Uterus (tissue), 4 donors: ENCODE results near the gene CRELD1. TPM values are rescaled to one million over a fixed set of nuclear protein-coding genes. Genes with fewer than 3 reads are reported as not detected.
A peak's percentile ranks its signal among the peaks of the same experiment; 100 is the strongest.

Experiments
- DNase-seq, 2 donors: peaks; one replicate each; pipeline ENCODE4 v3.0.0-alpha.2; 2019 to 2020
- H3K27ac ChIP-seq, 2 donors: fragments of 200-600 bp; sonication (generic); 1 replicate in 1 of 2; 2 replicates in 1 of 2; pipeline ENCODE4 v1.5.1; 2016 to 2018
- H3K27me3 ChIP-seq, 2 donors: fragments of 200-600 bp; sonication (generic); one replicate each; pipeline ENCODE4 v1.5.1; 2018 to 2019; ENCODE audit warnings: control low read depth in 1 of 2
- H3K36me3 ChIP-seq, 2 donors: fragments of 200-600 bp; sonication (generic); one replicate each; pipeline ENCODE4 v1.5.1; 2019; ENCODE audit warnings: control low read depth in 1 of 2
- H3K4me1 ChIP-seq, 2 donors: fragments of 200-600 bp; sonication (generic); one replicate each; pipeline ENCODE4 v1.5.1; 2018 to 2019; ENCODE audit warnings: control low read depth in 1 of 2
- H3K4me3 ChIP-seq, 2 donors: fragments of 200-600 bp; sonication (generic); 1 replicate in 1 of 2; 2 replicates in 1 of 2; pipeline ENCODE4 v1.5.1; 2018 to 2019; ENCODE audit warnings: mild to moderate bottlenecking in 1 of 2
- H3K9me3 ChIP-seq, 2 donors: fragments of 200-600 bp; sonication (generic); one replicate each; pipeline ENCODE4 v1.5.1; 2019; ENCODE audit warnings: control low read depth in 1 of 2
- POLR2A ChIP-seq, 2 donors: fragments of 450-650 bp; IDR thresholded peaks; one replicate each; pipeline ENCODE4 v1.6.1; 2016; ENCODE audit warnings: antibody characterized with exemption in 2 of 2, mild to moderate bottlenecking in 1 of 2, moderate library complexity in 1 of 2
- intact Hi-C: fragments of 100-400 bp; cut with DNase I; formaldehyde crosslinking; loops from one replicate; pipeline ENCODE4 v1.15.1; 2023; ENCODE audit warnings: low total_unique reads
- total RNA-seq, 4 donors: library from RNA; depleted of rRNA in 3 of 4; stranded (reverse); fragments of >200 nt in 3 of 4; gene quantifications; one replicate each; pipeline versions ENCODE4 v1.1.0 to v1.2.4, GENCODE V29; 2014 to 2023
- TF ChIP-seq, protein P1 (sequence below), 4 experiments: fragments of 200-600 bp in 2 of 4; fragments of 450-650 bp in 2 of 4; sonication (generic) in 2 of 4; IDR thresholded peaks; one replicate each; pipeline ENCODE4 v1.5.1; 2016 to 2019; ENCODE audit warnings: antibody characterized with exemption in 4 of 4, mild to moderate bottlenecking in 2 of 4, moderate library complexity in 1 of 4
- donor health status: DM: yes; HTN: yes; CAD: no.

Gene CRELD1
- total RNA-seq, 4 donors from 2014 or later, result 20.4 to 38.8 (median 29.1) TPM

DNA sequence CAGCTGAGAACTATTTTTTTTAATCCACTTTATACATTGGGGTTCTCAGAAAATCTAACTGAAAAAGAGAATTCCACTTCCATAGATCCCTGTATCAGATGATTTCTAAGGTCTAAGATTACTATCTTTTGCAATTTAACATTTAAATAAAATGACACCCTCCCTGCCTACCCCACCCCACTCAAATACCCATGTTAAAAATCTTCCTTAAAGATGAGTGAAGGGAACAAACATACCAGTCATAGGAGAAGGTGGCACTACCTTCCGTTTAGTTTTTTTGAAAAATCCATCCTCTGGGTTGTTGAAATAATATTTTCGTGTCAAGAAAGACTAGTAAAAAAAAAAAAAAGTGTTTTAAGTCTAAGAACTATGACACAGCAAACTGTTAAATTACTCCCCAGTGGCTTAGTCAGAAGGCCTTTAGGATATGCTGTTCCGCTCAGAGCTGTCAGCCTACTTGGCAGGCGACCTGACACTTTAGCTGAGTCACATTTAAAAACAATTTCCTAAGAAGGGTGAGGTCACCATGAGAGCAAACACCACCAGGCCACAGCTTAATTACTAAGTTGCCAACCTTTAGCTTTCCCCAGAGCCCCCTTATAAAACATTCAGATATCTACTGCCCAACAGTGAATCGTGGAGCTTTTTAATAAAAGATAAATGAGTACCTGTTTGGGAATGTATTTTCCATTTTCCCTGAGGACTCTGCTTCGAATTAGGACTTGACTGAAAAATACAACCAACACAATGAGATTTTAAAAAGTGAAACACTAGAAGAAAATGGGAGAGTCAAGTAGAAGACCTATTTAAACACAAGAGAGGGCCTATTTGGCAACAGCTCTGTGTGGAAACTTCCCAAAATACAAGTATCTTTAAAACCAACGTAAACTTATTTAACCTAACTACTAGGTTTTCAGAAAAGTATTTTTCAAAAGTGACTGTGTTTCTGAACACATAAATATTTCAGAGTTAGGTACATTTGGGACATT is 43.4 kb downstream of the CRELD1 start:
- Histone ChIP-seq H3K4me3 (no peak overlapping the region), H3K9me3 (no peaks in the 10 kb centered on the region), H3K36me3 (no peaks in the 10 kb centered on the region), H3K4me1 (peaks cover 0 to 9% of the 10 kb centered on the region in 2 donors), H3K27ac (peak overlapping the region; percentile 72 to 74), H3K27me3 (no peaks in the 10 kb centered on the region)
- peak in 1 of 2 donors; percentile 12 for TF ChIP-seq POLR2A (IDR thresholded peaks at IDR 0.05)
- TF ChIP-seq, protein P1, sequence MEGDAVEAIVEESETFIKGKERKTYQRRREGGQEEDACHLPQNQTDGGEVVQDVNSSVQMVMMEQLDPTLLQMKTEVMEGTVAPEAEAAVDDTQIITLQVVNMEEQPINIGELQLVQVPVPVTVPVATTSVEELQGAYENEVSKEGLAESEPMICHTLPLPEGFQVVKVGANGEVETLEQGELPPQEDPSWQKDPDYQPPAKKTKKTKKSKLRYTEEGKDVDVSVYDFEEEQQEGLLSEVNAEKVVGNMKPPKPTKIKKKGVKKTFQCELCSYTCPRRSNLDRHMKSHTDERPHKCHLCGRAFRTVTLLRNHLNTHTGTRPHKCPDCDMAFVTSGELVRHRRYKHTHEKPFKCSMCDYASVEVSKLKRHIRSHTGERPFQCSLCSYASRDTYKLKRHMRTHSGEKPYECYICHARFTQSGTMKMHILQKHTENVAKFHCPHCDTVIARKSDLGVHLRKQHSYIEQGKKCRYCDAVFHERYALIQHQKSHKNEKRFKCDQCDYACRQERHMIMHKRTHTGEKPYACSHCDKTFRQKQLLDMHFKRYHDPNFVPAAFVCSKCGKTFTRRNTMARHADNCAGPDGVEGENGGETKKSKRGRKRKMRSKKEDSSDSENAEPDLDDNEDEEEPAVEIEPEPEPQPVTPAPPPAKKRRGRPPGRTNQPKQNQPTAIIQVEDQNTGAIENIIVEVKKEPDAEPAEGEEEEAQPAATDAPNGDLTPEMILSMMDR (IDR thresholded peaks at IDR 0.05), result no peak
- intact Hi-C loops, result no loop called here
- DNase-seq, result peak; percentile 72 to 87

GRCh38 chr3:9978710-9979305 is 45.2 kb downstream of the CRELD1 start:
- Histone ChIP-seq H3K27ac (peak overlapping the region in 1 of 2 donors; percentile 74), H3K9me3 (no peaks in the 10 kb centered on the region), H3K27me3 (no peaks in the 10 kb centered on the region), H3K4me1 (peaks cover 0 to 9% of the 10 kb centered on the region in 2 donors), H3K4me3 (no peak overlapping the region), H3K36me3 (no peaks in the 10 kb centered on the region)
- TF ChIP-seq POLR2A (IDR thresholded peaks at IDR 0.05), result no peak
- TF ChIP-seq, protein P1 (IDR thresholded peaks at IDR 0.05), result no peak
- intact Hi-C loops, result no loop called here
- DNase-seq, result no peak

DNA sequence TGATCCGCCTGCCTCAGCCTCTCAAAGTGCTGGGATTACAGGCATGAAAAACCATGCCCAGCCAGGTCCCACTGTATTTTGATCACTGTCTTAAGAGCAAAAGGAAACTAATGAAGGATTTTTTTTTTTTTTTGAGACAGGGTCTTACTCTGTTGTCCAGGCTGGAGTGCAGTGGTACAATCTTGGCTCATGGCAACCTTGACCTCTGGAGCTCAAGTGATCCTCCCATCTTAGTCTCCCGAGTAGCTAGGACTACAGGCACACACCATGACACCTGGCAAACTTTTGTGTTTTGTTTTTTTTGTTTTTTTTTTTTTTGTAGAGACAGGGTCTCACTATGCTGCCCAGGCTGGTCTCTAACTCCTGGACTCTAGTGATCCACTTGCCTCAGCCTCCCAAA is 46.6 kb downstream of the CRELD1 start:
- H3K4me1 ChIP-seq, result peaks cover 0 to 9% of the 10 kb centered on the region in 2 donors
- TF ChIP-seq, protein P1 (IDR thresholded peaks at IDR 0.05), result no peak
- no peak for TF ChIP-seq POLR2A (IDR thresholded peaks at IDR 0.05)
- no peak for DNase-seq
- H3K4me3 ChIP-seq, result no peak overlapping the region
- no peaks in the 10 kb centered on the region for H3K27me3 ChIP-seq
- intact Hi-C loops, result no loop called here
- no peaks in the 10 kb centered on the region for H3K9me3 ChIP-seq
- H3K36me3 ChIP-seq, result no peaks in the 10 kb centered on the region
- H3K27ac ChIP-seq, result no peak overlapping the region

DNA sequence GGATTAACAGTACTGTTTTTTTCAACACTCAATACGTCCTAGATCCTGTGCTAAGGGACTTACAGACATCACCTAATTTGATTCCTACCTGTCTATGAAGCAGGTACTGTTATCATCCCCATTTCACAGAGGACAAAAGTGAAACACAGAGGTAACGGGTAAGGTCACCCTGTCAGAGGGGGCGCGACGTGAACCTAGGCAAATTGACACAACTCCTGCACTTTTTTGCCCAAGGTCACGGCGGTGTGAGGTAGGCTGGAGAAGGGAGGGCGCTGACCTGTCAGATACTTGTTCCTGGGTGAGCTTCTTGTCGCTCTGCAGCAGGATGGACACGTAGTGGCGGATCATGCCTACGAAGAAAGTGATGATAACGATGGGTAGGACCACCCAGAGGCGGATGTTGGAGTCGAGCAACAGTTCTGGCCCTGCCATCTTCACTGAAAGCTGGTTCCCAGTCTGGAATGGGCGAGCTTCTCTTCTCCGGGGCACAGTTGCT is 52.6 kb downstream of the CRELD1 start:
- no peak for TF ChIP-seq POLR2A (IDR thresholded peaks at IDR 0.05)
- TF ChIP-seq, protein P1 (IDR thresholded peaks at IDR 0.05), result no peak
- Histone ChIP-seq H3K4me1 (peaks cover 7 to 11% of the 10 kb centered on the region in 2 donors), H3K27ac (peak overlapping the region; percentile 71 to 81), H3K9me3 (no peaks in the 10 kb centered on the region), H3K27me3 (no peaks in the 10 kb centered on the region), H3K4me3 (peak overlapping the region; percentile 55 to 66), H3K36me3 (no peaks in the 10 kb centered on the region)
- intact Hi-C loops, result no loop called here
- no peak for DNase-seq
